Psoas muscle (tissue), 8 donors: Measurements from ENCODE around the gene ITPR2. TPM values are rescaled to one million over a fixed set of nuclear protein-coding genes. Genes with fewer than 3 reads are reported as not detected.

Source experiments
- ATAC-seq, 4 donors: fragments of 200-7000 bp; cut with Tn5 transposase; one replicate each; pipeline ENCODE4 v1.9.1; 2020; ENCODE audit warnings: moderate library complexity in 3 of 4, mild to moderate bottlenecking in 2 of 4
- DNase-seq, 2 donors: peaks; one replicate each; pipeline ENCODE4 v3.0.0-alpha.2; 2020
- H3K27ac ChIP-seq: fragments of 200-600 bp; one replicate; pipeline ENCODE4 v1.8.0; 2022
- H3K27me3 ChIP-seq, 3 donors: fragments of 200-600 bp in 1 of 3; one replicate each; pipeline versions ENCODE4 v1.6.1 to v1.8.0; 2013 to 2022; ENCODE audit warnings: low read length in 2 of 3, mild to moderate bottlenecking in 2 of 3, moderate library complexity in 1 of 3; ENCODE audit not compliant: insufficient read depth in 3 of 3
- H3K36me3 ChIP-seq, 2 donors: fragments of 200-600 bp in 1 of 2; one replicate each; pipeline versions ENCODE4 v1.6.1 to v1.8.0; 2013 to 2022; ENCODE audit warnings: low read depth in 1 of 2, mild to moderate bottlenecking in 1 of 2, moderate library complexity in 1 of 2; ENCODE audit not compliant: insufficient read depth in 1 of 2
- H3K4me1 ChIP-seq: fragments of 200-600 bp; one replicate; pipeline ENCODE4 v1.8.0; 2022
- H3K4me3 ChIP-seq: fragments of 200-600 bp; one replicate; pipeline ENCODE4 v1.8.0; 2022; ENCODE audit warnings: mild to moderate bottlenecking
- H3K9me3 ChIP-seq: fragments of 200-600 bp; one replicate; pipeline ENCODE4 v1.8.0; 2022
- CTCF ChIP-seq: fragments of 200-600 bp; IDR thresholded peaks from one replicate; pipeline ENCODE4 v1.8.0; 2022; ENCODE audit warnings: antibody characterized with exemption
- WGBS, 3 donors: extraction: QIAGEN DNeasy Blood & Tissue Kit; methylation state at CpG; one replicate each; pipeline versions ENCODE4 v1.1.6 to v1.1.7; 2013; 5-methylcytosine and 5-hydroxymethylcytosine counted together
- intact Hi-C, 2 donors: fragments of 100-400 bp; cut with DNase I; formaldehyde crosslinking; loops; one replicate each; pipeline versions ENCODE4 v1.11.0 to v1.14.2; 2022
- polyA plus RNA-seq, 3 donors: library from polyadenylated mRNA; stranded (reverse); fragments of 200-250 nt; gene quantifications; one replicate each; pipeline ENCODE4 v1.2.3, GENCODE V29; 2013
- total RNA-seq, 4 donors: library from RNA; stranded (reverse); fragmentation: NEBNext Ultra II Directional in 2 of 4; extraction: Animal tissue kit (Norgen Biotek cat#: 25700) in 2 of 4; gene quantifications; one replicate each; pipeline versions ENCODE4 v1.2.1 to v1.2.4, GENCODE V29; 2021 to 2023
- donor health status: healthy with polysubstance abuse.
- donor health status: DM: no; HTN: no; CAD: no; lungs with moderate emphysema.
- donor health status: Bipolar disorder and iron deficiency.
- donor health status: healthy.
- donor health status: DM: yes; HTN: yes; CAD: no.
- donor health status: DM: no; HTN: no; CAD: no.
- donor health status: DM: no; HTN: no; CAD: no.
- donor health status: DM: yes; HTN: yes; CAD: no.

Gene ITPR2
- total and polyA plus RNA-seq, 7 donors, result 0.86 to 10.3 (median 6.1) TPM

GRCh38 chr12:26566186-26566585 is 266.8 kb downstream of the ITPR2 start:
- no peak overlapping the region for H3K27ac ChIP-seq
- TF ChIP-seq CTCF, result no peak
- no peak for ATAC-seq

GRCh38 chr12:26564391-26564790 is 268.6 kb downstream of the ITPR2 start:
- Histone ChIP-seq H3K4me1 (no peaks in the 10 kb centered on the region), H3K36me3 (no peaks in the 10 kb centered on the region), H3K27ac (no peak overlapping the region), H3K27me3 (no peaks in the 10 kb centered on the region), H3K4me3 (no peak overlapping the region), H3K9me3 (no peaks in the 10 kb centered on the region)
- TF ChIP-seq CTCF, result no peak
- intact Hi-C loops, result no loop called here
- DNase-seq, result no peak
- WGBS, 3 donors, result 50 to 72% (median 54%) methylated on average over 5 of the region's 5 CpGs
- no peak for ATAC-seq

More at GRCh38 chr12:26566186-26566585, 266.8 kb downstream of the ITPR2 start:
- intact Hi-C loops, result no loop called here
- no peak for DNase-seq
- Histone ChIP-seq H3K4me3 (no peak overlapping the region), H3K9me3 (no peaks in the 10 kb centered on the region), H3K27me3 (no peaks in the 10 kb centered on the region), H3K36me3 (no peaks in the 10 kb centered on the region), H3K4me1 (no peaks in the 10 kb centered on the region)

DNA sequence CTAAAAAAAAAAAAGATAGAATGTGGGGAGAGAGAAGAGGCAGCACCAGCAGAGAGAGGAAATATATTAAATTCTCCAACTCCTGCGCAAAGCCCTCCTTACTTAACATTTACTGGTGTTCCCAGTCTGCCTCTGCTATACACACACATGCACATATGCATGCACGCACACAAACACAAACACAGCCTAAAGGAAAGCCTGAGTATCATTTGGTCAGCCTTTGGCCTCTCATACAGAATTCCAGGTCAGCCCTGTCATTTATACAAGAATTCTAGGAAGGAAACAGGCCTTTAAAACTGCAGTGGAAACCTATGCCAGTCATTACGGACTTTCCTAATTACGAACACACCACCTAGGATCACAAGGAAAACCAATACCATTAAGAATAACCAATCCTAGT is 269.4 kb downstream of the ITPR2 start:
- H3K36me3 ChIP-seq, result no peaks in the 10 kb centered on the region
- no peaks in the 10 kb centered on the region for H3K9me3 ChIP-seq
- no peak overlapping the region for H3K4me3 ChIP-seq
- no peaks in the 10 kb centered on the region for H3K4me1 ChIP-seq
- intact Hi-C loops, result no loop called here
- H3K27me3 ChIP-seq, result no peaks in the 10 kb centered on the region
- ATAC-seq (no peak), DNase-seq (no peak)
- no peak for TF ChIP-seq CTCF
- no peak overlapping the region for H3K27ac ChIP-seq
- WGBS, 3 donors, result 84 to 94% (median 92%) methylated on average over 4 of the region's 4 CpGs

DNA sequence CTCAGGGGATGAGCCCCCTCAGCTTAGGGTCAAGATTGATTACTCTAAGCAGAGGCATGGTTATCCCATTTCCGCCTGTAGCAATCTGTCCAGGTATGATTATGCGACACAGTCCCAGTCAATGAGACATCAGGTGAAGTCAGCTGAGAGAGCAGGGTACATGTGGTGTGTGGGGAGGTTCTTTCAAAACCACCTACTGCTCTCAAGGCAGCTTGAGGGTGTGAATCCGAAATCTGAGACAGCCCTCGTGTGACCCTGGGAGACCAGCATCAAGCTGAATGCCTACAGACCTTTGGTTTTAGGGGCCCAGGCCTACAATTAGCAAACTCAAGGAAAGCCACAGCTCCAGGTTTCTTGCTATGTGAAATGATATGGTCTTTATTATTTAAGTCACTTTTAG is 275.7 kb downstream of the ITPR2 start:
- H3K4me3 ChIP-seq, result no peak overlapping the region
- H3K36me3 ChIP-seq, result peaks cover 0 to 2% of the 10 kb centered on the region in 2 donors
- TF ChIP-seq CTCF, result no peak
- no peak for DNase-seq
- no peaks in the 10 kb centered on the region for H3K4me1 ChIP-seq
- no peak overlapping the region for H3K27ac ChIP-seq
- ATAC-seq, result no peak
- no peaks in the 10 kb centered on the region for H3K27me3 ChIP-seq
- intact Hi-C loops, result no loop called here
- 95 to 99% (median 97%) methylated on average over 4 of the region's 4 CpGs for WGBS, 3 donors
- H3K9me3 ChIP-seq, result no peaks in the 10 kb centered on the region

DNA sequence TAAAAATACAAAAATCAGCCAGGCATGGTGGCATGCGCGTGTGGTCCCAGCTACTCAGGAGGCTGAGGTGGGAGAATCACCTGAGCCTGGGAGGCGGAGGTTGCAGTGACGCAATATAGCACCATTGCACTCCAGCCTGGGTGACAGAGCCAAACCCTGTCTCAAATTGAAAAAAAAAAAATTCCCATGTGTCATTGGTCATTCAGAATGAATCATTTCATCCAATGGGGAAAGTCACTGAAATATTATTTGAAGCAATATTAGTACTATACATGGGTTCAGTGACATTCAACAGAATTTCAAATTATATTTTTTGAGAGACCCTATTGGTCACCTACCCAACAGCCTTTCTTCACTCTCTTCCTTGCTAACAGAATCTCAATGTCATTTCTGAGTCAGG is 276.1 kb downstream of the ITPR2 start:
- TF ChIP-seq CTCF, result no peak
- Histone ChIP-seq H3K27me3 (no peaks in the 10 kb centered on the region), H3K4me1 (no peaks in the 10 kb centered on the region), H3K36me3 (peaks cover 0 to 3% of the 10 kb centered on the region in 2 donors), H3K9me3 (no peaks in the 10 kb centered on the region), H3K27ac (no peak overlapping the region), H3K4me3 (no peak overlapping the region)
- no peak for DNase-seq
- 97 to 99% (median 98%) methylated on average over 4 of the region's 4 CpGs for WGBS, 3 donors
- no peak for ATAC-seq
- intact Hi-C loops, result no loop called here
